Ureter (tissue), 1 donor: ENCODE results near the gene ABCC3. TPM values are rescaled to one million over a fixed set of nuclear protein-coding genes. Genes with fewer than 3 reads are reported as not detected.

Experiments used
- DNase-seq: peaks from one replicate; pipeline ENCODE4 v3.0.0-alpha.2; 2020; ENCODE audit warnings: low spot score
- total RNA-seq: library from RNA; stranded (reverse); gene quantifications from one replicate; pipeline ENCODE4 v1.2.4, GENCODE V29; 2023
- donor health status: DM: yes; HTN: yes; CAD: no.

The ABCC3 gene, protein sequence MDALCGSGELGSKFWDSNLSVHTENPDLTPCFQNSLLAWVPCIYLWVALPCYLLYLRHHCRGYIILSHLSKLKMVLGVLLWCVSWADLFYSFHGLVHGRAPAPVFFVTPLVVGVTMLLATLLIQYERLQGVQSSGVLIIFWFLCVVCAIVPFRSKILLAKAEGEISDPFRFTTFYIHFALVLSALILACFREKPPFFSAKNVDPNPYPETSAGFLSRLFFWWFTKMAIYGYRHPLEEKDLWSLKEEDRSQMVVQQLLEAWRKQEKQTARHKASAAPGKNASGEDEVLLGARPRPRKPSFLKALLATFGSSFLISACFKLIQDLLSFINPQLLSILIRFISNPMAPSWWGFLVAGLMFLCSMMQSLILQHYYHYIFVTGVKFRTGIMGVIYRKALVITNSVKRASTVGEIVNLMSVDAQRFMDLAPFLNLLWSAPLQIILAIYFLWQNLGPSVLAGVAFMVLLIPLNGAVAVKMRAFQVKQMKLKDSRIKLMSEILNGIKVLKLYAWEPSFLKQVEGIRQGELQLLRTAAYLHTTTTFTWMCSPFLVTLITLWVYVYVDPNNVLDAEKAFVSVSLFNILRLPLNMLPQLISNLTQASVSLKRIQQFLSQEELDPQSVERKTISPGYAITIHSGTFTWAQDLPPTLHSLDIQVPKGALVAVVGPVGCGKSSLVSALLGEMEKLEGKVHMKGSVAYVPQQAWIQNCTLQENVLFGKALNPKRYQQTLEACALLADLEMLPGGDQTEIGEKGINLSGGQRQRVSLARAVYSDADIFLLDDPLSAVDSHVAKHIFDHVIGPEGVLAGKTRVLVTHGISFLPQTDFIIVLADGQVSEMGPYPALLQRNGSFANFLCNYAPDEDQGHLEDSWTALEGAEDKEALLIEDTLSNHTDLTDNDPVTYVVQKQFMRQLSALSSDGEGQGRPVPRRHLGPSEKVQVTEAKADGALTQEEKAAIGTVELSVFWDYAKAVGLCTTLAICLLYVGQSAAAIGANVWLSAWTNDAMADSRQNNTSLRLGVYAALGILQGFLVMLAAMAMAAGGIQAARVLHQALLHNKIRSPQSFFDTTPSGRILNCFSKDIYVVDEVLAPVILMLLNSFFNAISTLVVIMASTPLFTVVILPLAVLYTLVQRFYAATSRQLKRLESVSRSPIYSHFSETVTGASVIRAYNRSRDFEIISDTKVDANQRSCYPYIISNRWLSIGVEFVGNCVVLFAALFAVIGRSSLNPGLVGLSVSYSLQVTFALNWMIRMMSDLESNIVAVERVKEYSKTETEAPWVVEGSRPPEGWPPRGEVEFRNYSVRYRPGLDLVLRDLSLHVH (N-terminal part only)
- 226 TPM for total RNA-seq

DNA sequence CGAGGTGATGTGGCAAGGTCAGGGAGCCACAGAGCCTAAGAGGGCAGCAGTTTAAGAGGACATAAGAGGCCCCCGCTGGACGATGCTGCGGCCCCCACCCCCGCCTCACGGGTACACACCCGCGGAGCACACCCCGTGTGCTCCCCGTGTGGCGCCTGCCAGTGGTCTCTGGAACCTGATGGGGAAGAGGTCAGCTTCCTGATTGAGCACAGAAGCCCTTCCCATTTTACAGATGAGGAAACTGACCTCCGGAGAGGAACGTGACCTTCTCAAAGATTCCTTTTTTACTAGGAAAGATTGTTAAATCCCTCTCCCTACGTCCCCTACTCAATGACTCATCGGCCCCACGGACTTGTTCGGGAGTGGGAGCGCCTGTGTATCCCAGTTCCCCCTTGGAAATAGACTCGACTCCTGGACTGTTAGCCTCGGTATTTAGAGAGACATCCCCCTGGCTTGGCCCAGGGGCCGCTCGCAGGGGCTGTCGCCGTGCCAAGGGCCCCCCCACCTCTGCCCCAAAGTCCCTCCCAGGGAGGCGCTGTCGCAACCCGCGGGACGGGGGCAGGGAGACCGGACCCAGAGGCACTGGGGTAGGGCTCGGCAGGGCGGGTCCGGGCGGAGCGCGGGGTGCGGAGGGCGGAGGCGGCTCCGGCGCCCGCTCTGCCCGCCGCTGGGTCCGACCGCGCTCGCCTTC, at the start of gene ABCC3:
TSS of gene ABCC3 (plus strand) at position 658 of the 691 bp plus-strand sequence. CDS start 56 bp downstream, outside the sequence.
- peak; percentile 65 for DNase-seq

DNA sequence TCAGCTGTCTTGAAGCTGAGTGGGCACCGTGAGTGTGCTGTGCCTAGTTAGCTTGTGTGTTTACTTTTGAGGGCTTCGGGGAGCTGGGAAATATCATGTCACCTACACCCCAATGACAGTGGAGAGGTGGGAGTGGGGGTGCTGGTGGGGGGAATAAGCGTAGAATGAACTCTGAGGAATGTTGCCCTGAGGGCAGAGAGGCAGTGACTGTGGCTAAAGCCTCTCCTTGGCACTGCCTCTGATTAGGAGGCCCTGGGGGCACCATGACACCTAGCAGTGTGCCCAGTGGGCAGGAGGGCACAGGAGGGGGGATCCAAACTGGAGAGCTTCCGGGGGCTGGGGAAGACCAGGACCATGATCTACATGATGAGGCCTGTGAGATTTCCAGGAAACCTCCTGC, 49.3 kb upstream of the ABCC3 start:
- DNase-seq, result no peak

DNA sequence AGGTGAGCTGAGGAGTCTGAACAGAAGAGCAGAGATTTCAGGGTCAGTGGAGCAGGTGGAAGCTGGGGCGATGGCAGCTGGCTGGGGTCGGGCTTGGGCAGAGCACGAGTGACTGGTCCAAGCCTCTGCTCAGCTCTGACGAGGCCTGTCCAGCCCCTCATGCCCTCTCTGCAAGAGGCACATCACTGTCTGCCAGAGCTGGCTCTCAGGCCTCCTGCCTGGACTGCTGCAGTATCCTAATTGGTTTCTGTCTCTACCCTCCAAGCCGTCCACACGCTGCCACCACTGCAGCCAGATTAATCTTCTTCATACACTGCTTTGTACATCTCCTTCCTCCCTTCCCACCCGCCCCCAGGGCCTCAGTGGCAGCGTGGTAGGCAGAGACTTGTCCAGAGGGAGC, 48.8 kb upstream of the ABCC3 start:
- DNase-seq, result no peak

DNA sequence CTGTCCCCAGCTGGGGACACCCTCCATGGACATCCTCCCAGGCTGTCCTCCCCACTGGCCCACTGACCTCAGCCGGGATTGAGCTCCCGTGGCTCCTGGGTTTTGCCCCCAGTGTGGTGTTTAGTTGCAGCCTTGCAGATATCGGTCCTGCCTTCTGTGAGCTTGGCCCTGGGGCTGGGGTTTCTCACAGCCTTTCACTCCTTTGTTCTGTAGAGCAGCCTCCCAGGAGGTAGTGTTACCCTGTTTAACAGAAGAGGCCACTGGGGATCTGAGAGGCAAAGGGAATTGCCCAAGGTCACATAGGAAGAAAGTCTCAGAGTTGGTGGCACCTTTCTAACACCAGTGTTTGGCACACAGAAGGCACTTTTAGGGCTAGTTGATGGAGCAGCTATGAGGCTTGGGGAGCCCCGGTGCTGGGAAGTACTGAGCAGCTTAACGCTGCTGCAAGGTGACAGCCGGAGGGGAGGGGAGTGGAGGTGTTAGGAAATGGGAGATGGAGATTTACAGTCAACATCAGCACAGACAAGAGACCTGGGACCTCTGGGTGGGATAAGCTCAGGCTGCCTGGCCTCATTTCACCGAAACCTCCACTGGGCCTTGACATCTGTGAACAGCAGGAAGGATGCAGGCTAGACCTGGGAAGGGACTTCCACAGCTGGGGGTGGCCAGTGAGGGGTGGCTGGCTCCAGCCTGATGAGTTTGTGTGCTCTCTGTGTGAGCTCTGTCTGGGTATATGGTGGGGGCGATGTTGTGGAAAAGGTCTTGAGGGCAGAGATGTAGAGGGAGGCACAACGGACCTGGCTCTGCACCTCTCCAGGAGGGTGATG, 48.0 kb upstream of the ABCC3 start:
- no peak for DNase-seq

DNA sequence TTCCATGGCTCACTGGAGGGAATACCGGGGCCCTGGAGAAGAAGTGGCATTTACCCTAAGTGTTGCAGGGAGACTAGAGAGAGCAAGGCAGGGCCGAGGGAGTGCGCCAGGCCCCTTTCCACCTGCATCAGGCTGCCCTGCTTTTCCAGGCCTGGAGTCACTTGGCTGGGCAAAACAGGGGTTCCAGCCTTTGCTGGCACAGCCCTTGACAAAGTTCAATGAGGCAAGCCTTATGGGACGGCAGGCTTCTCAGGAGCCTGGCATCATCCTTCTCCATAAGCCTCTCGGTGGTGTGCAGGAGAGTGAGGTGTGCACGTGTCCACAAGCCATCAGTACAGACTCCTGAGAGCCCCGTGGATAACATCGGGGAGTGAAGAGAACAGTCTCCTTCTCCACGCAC, 47.1 kb upstream of the ABCC3 start:
- DNase-seq, result no peak

DNA sequence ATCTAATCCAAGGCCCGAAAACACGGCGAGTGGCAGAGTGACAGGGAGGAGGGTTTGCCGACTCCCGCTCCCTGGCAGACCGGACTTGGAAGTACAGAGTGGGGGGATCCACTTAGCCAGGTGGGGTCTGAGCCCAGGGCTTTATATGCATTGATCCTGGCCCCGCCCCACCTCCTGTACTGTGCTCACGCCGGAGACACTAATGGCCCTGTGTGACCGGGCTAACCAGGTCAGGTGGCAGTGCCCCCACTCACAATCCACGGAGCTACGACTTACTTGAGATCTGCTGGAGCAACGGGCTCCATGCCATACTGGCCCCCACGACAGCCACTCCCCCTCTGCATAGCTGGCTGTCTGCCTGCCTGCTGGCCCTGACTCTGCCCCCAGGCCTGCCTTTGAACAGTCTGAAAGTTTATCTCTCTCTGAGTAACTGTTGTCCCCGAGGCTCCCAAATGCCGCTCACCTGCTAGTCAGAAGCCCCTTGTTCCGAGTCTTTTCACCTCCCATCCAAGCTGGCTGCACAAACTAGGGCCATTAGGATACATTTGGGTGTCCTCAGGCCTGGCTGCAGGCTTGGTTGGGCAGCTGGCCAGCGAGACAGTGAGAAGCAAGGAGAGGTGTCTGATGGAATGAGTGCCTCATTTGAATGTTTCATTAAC, 46.2 kb upstream of the ABCC3 start:
- no peak for DNase-seq

DNA sequence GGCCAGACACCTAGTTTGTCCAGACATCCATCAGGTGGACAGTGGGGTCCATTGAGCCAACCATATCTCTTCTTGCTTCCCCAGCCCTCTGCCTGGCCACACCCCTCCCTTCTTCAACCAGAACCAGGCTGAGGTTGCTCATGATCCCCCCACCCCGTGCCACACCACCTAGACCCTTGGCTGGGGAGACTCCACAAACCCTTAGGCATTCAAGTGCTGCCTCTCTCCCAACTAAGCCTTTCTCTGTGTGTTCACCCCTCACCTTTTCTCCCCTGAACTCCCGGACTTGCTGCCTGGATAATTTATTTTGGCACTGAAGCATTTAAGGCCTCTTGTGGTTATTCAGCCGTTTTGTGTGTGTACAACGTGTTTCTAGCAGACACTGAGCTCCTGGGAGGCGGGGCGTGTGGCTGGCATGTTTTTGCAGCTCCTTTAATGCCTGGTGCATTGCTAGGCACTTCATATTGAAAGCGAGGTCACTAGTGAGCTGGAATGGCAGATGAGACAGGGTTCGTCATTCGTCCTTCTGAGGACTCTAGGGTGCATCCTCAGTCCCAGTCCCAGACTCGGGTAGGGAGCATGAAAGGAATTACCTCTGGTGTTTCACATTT, 45.5 kb upstream of the ABCC3 start:
- no peak for DNase-seq

DNA sequence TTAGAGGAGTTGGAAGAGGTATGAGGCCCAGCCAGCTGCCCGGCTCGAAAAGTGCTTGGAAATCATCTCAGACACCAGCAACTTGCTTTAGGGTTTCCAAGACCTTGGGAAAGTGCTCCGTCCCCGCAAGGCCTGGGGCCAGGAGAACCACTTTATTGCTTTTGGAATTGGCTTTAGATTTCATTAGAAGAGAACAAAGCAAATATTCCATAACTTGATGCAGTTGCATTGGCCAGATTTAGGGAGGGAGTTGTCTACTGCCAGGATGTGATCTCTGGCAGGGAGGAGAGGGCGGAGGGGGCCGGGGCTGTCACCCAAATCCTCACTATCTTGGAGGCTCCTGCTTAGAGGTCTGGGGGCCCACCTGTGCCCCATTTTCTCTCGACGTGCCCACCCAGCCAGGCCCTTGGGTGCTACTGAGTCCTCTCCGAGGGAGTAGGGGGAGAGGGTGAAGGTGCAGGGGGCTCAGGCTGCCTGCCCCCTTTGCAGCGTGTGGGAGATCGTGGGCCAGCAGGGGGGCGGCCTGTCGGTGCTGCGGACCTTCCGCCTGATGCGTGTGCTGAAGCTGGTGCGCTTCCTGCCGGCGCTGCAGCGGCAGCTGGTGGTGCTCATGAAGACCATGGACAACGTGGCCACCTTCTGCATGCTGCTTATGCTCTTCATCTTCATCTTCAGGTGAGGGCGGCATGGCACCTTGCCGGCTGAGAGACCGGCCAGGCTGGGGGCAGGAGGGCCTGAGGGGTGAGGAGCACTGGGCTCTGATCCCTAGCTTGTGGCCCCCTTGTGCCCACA, 43.5 kb upstream of the ABCC3 start:
- DNase-seq, result no peak

DNA sequence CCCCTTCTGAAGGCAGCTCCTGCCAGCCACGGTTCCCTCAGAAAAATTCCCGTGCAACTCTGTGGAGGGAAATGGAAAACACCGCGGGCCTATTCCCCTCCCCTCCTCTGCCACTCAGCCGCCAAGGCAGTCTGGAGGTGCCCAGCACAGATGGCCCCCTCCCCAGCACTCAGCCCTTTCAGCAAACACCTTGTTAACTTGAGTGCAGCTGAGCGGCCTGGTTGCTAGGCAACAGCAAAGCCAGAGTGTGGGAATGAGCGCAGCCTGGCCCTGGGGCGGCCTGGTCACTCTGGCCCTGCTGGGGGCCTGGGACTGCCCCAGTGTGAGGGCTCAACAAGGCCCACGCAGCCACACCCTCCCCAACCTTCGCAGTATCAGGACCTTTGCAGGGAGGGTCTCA, 41.4 kb upstream of the ABCC3 start:
- DNase-seq, result no peak

DNA sequence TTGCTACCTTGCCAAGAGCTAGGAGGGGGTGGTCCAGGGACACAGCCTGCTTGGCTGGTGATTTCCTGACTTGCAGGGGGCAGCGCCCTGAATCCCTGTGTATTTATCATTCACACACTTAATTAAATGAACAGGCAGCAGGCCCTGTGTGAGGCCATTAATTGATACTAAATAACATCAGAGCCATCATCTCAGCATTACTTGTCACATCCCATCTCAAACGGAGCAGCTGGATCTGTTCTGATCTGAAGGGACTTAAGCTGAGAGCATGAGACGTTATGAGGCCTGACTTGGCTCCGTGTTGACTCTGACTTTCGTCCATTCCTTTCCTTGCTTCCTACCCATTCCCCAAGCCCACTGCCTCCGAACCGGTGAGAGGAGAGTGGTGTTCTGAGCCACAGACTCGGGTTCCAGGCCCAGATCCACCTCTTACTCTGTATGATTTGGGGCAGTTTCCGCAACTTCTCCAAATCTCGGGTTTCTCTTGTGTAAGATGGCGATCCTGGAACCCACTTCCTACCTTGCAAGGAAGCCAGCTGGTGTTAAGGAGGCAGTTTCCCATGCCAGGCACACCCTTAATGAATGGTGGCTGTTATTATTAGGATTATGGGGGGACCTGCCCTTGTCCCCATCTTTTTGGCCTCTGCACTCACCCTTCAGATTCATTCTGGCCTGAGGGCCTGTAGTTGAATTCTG, 40.4 kb upstream of the ABCC3 start:
- no peak for DNase-seq

DNA sequence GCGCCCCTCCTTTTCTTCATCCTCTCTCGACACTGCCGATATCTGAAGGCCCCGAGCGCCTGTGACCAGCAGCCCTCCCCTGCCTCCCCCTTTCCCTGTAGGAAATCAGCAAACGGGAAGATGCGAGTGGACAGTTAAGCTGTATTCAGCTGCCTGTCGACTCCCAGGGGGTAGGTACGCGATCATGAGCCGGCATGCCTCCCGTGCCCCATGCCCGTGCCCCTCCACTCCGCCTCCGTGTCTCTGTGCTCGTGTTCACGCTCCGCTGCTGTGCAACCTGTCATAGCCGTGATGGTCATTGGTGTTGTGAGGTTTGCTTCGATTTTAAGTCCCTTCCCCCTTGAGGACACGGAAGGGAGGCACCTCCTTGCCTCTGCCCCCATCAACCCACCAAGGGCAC, 39.8 kb upstream of the ABCC3 start:
- no peak for DNase-seq

DNA sequence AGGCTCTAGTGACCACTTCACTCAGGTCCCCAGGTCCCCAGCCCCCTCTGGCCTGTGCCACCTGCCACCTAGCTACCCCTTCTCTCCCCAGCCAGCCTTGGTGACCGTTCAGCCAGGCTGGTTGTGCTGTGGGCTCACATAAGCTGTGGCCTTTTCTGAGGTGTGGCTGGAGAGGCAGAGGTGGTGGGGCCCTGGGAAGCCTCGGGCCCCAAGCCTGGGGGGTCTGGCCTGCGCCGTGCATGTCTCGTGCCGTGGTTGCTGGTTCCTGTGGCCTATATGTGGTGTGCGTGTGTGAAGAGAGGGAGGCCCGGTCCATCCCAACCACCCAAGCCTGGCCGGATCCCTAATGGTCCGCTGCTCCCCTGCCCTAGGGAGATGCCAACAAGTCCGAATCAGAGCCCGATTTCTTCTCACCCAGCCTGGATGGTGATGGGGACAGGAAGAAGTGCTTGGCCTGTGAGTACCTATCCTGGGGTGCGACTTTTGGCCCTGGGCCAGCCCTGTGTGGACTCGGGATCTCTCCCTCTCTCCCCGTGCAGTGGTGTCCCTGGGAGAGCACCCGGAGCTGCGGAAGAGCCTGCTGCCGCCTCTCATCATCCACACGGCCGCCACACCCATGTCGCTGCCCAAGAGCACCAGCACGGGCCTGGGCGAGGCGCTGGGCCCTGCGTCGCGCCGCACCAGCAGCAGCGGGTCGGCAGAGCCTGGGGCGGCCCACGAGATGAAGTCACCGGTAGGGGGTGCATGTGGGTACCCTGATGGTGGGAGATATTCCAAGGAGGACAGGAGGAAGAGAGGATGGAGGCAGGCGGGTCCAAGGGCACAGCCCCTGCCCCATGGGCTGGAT, 38.3 kb upstream of the ABCC3 start:
- DNase-seq, result no peak

DNA sequence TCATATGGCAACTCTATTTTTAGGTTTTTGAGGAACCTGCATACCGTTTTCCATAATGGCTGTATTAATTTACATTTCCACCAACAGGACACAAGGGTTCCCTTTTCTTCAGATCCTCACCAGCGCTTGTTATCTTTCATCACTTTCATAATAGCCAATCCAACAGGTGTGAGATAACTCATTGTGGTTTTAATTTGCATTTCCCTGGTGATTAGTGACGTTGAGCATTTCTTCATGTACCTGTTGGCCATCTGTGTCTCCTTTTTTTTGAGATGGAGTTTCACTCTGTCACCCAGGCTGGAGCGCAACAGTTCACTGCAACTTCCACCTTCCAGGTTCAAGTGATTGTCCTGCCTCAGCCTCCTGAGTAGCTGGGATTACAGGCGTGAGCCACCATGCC, 36.2 kb upstream of the ABCC3 start:
- DNase-seq, result no peak

DNA sequence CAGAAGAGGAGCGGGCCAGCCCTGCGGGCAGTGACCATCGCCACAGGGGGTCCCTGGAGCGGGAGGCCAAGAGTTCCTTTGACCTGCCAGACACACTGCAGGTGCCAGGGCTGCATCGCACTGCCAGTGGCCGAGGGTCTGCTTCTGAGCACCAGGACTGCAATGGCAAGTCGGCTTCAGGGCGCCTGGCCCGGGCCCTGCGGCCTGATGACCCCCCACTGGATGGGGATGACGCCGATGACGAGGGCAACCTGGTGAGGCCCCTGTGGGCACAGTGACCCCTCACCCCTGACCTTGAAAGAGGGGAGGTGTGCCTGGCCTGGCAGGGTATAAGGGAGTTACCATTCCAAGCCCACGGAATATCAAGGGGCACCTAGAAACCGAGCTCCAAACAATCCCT, 35.1 kb upstream of the ABCC3 start:
- no peak for DNase-seq

DNA sequence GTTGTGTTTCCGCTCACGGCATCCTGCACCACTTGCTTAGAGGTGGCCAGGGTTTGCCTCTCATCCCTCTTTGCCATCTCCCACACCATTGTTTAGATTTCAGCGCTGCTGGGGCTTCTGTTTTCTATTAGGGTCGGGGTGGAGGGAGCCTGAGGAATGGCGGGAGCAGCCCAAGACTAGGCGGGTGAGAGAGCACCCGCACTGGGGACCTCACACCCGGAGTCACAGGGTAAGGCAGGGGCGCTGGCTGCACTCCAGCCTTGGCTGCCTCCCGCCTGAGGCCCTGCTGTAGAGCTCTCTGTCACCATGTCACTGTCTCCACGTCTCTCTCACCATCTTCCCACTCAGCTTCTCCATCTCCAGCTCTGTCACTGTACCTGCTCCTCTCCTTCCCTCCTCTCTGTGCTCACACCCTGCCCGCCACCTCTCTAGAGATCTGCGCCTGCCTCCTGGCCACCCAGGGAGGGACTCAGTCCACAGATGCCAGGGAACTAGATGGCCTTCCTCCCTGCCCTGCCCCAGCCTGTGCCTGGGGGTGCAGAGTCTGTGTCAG, 32.8 kb upstream of the ABCC3 start:
- DNase-seq, result no peak

DNA sequence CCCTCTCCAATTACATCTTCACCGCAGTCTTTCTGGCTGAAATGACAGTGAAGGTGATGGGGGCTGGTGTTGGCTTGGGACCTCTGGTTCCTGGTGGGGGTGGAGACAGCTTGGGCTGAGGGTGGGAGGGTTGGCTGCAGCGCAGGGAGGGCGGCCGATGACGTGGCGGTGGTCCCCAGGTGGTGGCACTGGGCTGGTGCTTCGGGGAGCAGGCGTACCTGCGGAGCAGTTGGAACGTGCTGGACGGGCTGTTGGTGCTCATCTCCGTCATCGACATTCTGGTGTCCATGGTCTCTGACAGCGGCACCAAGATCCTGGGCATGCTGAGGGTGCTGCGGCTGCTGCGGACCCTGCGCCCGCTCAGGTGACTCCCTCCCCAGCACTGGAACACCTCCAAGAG, 31.8 kb upstream of the ABCC3 start:
- DNase-seq, result no peak

DNA sequence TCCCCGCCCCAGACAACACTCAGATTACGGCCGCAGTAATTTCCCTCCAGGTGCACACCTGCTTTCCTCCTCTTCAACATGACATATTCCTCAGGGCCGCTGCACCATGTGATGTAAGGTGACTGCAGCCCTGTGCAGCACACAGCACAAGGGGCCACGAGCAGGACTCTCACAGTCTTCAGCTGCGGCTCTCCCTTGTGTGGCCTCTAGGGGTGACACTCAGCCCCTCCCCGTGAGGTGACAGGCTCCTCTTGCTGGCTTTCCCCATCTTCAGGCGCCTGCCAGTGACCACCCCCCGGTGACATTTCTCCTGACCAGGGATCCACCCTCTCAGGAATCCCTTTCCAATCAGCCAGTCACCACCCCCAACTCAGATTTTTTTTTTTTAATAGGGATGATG, 31.3 kb upstream of the ABCC3 start:
- DNase-seq, result no peak
